H1 (cell line): ENCODE measurements around the gene AANAT. TPM values are rescaled to one million over a fixed set of nuclear protein-coding genes. Genes with fewer than 3 reads are reported as not detected.

Experiments
- EGR1 ChIP-seq: IDR thresholded peaks from 2 replicates; pipeline ENCODE4 v1.6.1; 2011; ENCODE audit warnings: low read depth, low read length, borderline replicate concordance
- KDM5A ChIP-seq: fragments of 200-600 bp; IDR thresholded peaks from 2 replicates; pipeline ENCODE4 v1.7.1; 2012; ENCODE audit warnings: mild to moderate bottlenecking, low read length, inconsistent platforms, mixed read lengths
- RNF2 ChIP-seq: fragments of 200-900, 300-1000 bp; sonication (generic); IDR thresholded peaks from 2 replicates; pipeline ENCODE4 v1.7.1; 2016; ENCODE audit warnings: borderline replicate concordance, low read depth, mild to moderate bottlenecking, antibody characterized with exemption, low read length; ENCODE audit not compliant: poor library complexity, severe bottlenecking; ENCODE audit errors: missing control alignments
- RXRA ChIP-seq: IDR thresholded peaks from 2 replicates; pipeline ENCODE4 v1.6.1; 2011; ENCODE audit warnings: low read depth, mild to moderate bottlenecking, low read length, moderate library complexity; ENCODE audit not compliant: insufficient read depth
- SP4 ChIP-seq: IDR thresholded peaks from 2 replicates; pipeline ENCODE4 v1.6.1; 2012; ENCODE audit warnings: low read length, inconsistent platforms
- TEAD4 ChIP-seq: IDR thresholded peaks from 2 replicates; pipeline ENCODE4 v1.6.1; 2012; ENCODE audit warnings: low read depth, low read length, inconsistent platforms, mixed read lengths
- polyA plus RNA-seq, 7 experiments: library from polyadenylated mRNA; depleted of rRNA in 3 of 7; stranded (reverse) in 5 of 7; unstranded in 2 of 7; fragments of >200 nt in 5 of 7; fragments of 200-250 nt in 2 of 7; gene quantifications; 1 replicate in 5 of 7; 2 replicates in 1 of 7; 4 replicates in 1 of 7; pipeline versions ENCODE4 v1.2.1 to v1.2.3, GENCODE V29; 2011 to 2013; ENCODE audit warnings: missing spikeins in 2 of 7, mixed read lengths in 2 of 7
- total RNA-seq: library from RNA; stranded (reverse); fragmentation: NEBNext Ultra II Directional; extraction: Animal tissue kit (Norgen Biotek cat#: 25700); gene quantifications from 2 replicates; pipeline ENCODE4 v1.2.1, GENCODE V29; 2021

The AANAT gene
- total and polyA plus RNA-seq, 2 of the 8 experiments (the other 6 are each of a cell fraction or from before 2014, with no cell fraction given) = 0.53 TPM; not detected in 1

DNA sequence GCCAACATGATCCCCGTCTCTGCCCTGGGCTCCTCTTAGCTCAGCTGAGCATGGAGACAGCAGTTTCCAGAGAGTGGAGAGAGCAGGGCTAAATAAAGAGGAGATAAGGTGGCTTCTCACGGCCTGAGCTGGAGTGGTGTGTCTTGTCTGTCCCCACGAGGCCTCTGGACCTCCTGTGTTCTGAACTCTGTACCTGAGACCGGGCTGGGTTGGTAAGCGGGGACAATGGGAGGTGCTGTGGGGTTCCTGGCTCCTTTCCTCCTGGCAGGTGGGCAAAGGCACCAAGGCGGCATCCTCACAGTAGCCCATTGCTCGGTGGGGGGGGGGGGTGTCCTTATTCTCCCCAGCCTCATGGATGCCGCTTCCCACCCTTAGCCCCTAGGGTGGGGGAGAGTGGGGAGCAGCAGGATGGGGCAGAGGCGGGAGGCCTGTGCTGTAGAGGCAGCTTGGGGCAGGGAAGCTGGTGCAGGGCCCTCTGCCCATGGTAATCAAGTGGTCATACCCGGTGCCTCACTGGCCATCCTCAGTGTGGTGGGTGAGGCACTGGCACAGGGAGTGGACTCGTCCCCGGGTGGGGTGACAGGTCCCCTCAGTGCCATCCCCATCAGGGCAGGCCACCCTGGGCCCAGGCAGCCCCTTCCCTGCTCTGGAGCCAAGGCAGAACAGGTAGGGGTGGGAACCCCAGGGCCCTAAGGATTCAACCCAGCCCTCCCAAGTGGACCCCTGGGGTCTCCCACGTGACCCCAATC, 2.8 kb downstream of the AANAT start (continued):
- no peak for TF ChIP-seq SP4
- TF ChIP-seq RXRA = no peak
- no peak for TF ChIP-seq TEAD4
- no peak for TF ChIP-seq KDM5A
- no peak for TF ChIP-seq RNF2
- TF ChIP-seq EGR1 = no peak
